ENCODE results near the gene MAP1LC3A. TPM values are rescaled to one million over a fixed set of nuclear protein-coding genes. Genes with fewer than 3 reads are reported as not detected.

MAP1LC3A gene
- total and polyA plus RNA-seq, 2 donors (not counting 3 experiments of a cell fraction or from before 2014, with no cell fraction given), result 32.1 to 39.8 TPM

DNA sequence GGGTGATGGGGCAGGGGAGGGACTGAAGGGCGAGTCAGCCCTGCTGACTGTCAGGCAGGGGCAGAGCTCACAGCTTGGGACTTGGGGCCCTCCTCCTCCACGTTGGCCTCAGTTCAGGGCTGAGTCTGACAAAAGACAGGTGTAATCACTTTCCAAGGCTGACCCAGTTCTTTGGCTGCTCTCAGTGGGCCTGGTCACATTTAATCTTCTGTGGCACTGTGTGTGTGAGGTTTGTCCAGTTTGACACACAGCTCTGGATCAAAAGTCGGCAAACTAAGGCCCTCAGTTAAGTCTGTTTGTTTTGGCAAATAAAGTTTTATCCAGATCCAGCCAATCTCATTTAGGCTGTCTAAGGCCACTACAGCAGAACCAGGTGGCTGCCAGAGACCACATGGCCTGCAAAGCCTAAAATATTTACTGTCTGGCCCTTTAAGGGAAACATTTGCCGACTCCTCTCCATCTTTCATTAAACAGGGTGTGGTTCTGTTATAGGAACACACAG lies 5.1 kb upstream of the MAP1LC3A start:
- H4K20me1 ChIP-seq (replicated peaks; ENCODE audit: control insufficient read depth, extremely low read depth, insufficient read depth, low read length), result no peaks in the 10 kb centered on the region
- no peak overlapping the region for H3K27ac ChIP-seq (ENCODE audit: insufficient read depth, low read depth, low read length)
- no peak overlapping the region for H3K4me2 ChIP-seq (ENCODE audit: insufficient read depth, low read length)
- intact Hi-C loops (cut with micrococcal nuclease) (no loop called here), dilution Hi-C loops (cut with MboI; ENCODE audit: extremely low pct_ligation_motif_present, low sequenced_read_pairs) (no loop called here)
- no peaks in the 10 kb centered on the region for H3K9me1 ChIP-seq (replicated peaks; ENCODE audit: control insufficient read depth, extremely low read depth, insufficient read depth, low read length)
- ChIA-PET CTCF (interaction anchor here (1.0 to 1.3 kb wide), 3 partner anchors 9 to 15 kb away, joined by 3 to 7 read pairs (median 3); no protein-coding TSS in a partner anchor), POLR2A (no interaction called here)
- H3K4me1 ChIP-seq (ENCODE audit: control insufficient read depth, extremely low read depth, insufficient read depth, low read length), result no peaks in the 10 kb centered on the region
- no peaks in the 10 kb centered on the region for H3K79me2 ChIP-seq (ENCODE audit: control insufficient read depth, insufficient read depth, low read length)
- H3K4me3 ChIP-seq (replicated peaks in 1 of 3; ENCODE audit: insufficient read depth in 1 of 3, low read depth in 1 of 3, low read length in 3 of 3), result no peak overlapping the region
- FAIRE-seq (no peak), DNase-seq (ENCODE audit: low read depth, low spot score) (no peak)
- H3K9ac ChIP-seq (replicated peaks; ENCODE audit: extremely low read depth, insufficient read depth, low read length), result no peak overlapping the region
- BruUV-seq (replicated peaks), result no TSS peak
- H3K36me3 ChIP-seq (ENCODE audit: control insufficient read depth in 2 of 2, extremely low read depth in 1 of 2, insufficient read depth in 2 of 2, low read length in 2 of 2), result no peaks in the 10 kb centered on the region
- H2AFZ ChIP-seq (ENCODE audit: low read depth, low read length), result no peak overlapping the region
- H3K9me3 ChIP-seq (replicated peaks; ENCODE audit: control insufficient read depth, insufficient read depth, low read length), result no peaks in the 10 kb centered on the region
- TF ChIP-seq, protein P1, sequence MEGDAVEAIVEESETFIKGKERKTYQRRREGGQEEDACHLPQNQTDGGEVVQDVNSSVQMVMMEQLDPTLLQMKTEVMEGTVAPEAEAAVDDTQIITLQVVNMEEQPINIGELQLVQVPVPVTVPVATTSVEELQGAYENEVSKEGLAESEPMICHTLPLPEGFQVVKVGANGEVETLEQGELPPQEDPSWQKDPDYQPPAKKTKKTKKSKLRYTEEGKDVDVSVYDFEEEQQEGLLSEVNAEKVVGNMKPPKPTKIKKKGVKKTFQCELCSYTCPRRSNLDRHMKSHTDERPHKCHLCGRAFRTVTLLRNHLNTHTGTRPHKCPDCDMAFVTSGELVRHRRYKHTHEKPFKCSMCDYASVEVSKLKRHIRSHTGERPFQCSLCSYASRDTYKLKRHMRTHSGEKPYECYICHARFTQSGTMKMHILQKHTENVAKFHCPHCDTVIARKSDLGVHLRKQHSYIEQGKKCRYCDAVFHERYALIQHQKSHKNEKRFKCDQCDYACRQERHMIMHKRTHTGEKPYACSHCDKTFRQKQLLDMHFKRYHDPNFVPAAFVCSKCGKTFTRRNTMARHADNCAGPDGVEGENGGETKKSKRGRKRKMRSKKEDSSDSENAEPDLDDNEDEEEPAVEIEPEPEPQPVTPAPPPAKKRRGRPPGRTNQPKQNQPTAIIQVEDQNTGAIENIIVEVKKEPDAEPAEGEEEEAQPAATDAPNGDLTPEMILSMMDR (IDR thresholded peaks at IDR 0.05; ENCODE audit: extremely low read depth in 1 of 2, insufficient read depth in 1 of 2, low read depth in 1 of 2, low read length in 2 of 2), result no peak
- TF ChIP-seq GATA2 (IDR thresholded peaks at IDR 0.05; ENCODE audit: insufficient read depth, insufficient read length, low read depth, low read length) (no peak), JUN (IDR thresholded peaks at IDR 0.05; ENCODE audit: borderline replicate concordance, insufficient read depth, insufficient read length, low read depth) (no peak), EZH2 (IDR thresholded peaks at IDR 0.05; ENCODE audit: borderline replicate concordance, low read depth, low read length, severe bottlenecking) (no peak), POLR2A (IDR thresholded peaks at IDR 0.05; ENCODE audit: low read depth, low read length) (no peak), FOS (IDR thresholded peaks at IDR 0.05; ENCODE audit: borderline replicate concordance, insufficient read depth, low read length) (no peak), POLR2AphosphoS5 (IDR thresholded peaks at IDR 0.05; ENCODE audit: insufficient read depth, low read depth, low read length) (no peak), MYC (IDR thresholded peaks at IDR 0.05; ENCODE audit: low read depth, low read length) (no peak), MAX (IDR thresholded peaks at IDR 0.05; ENCODE audit: insufficient read depth, insufficient read length) (no peak)
- no peaks in the 10 kb centered on the region for H3K27me3 ChIP-seq (ENCODE audit: control insufficient read depth in 2 of 2, insufficient read depth in 2 of 2, low read length in 2 of 2)

Data from endothelial cell of umbilical vein (primary cell).